ENCODE data around the gene MBNL1. TPM values are rescaled to one million over a fixed set of nuclear protein-coding genes. Genes with fewer than 3 reads are reported as not detected.
A peak's percentile ranks its signal among the peaks of the same experiment; 100 is the strongest.

The MBNL1 gene
- total RNA-seq, 4 donors from 2014 or later, result 258 to 478 (median 320) TPM

DNA sequence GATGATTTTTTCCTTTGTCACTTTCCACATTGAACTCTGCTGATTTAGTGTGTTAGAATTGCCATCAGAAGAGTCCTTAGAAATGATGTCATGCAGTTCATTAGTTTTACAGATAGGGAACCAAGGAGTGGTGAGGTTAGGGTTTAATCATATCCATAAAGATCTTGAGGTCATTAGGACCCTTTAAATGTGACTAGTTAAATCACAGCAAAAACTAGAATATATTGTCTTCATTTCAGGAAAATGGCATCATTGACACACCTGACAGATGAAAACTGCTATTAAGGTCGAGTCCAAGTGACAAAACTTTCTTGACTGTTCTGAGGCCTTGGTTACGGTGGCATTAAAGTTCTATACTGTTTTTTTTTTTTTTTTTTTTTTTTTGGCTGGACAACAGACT is 50.5 kb downstream of the MBNL1 start:
- Histone ChIP-seq H3K4me1 (peaks cover 91% of the 10 kb centered on the region), H3K36me3 (no peaks in the 10 kb centered on the region), H3K27me3 (no peaks in the 10 kb centered on the region), H3K27ac (no peak overlapping the region), H3K4me3 (no peak overlapping the region), H3K9me3 (no peaks in the 10 kb centered on the region)
- TF ChIP-seq CTCF (IDR thresholded peaks at IDR 0.05), result no peak
- TF ChIP-seq EP300 (IDR thresholded peaks at IDR 0.05), result no peak
- no peak for TF ChIP-seq POLR2AphosphoS5 (IDR thresholded peaks at IDR 0.05)
- TF ChIP-seq POLR2A (IDR thresholded peaks at IDR 0.05), result no peak
- DNase-seq (ENCODE audit: low spot score in 2 of 2), result no peak
- 91% methylated on average over 2 of the region's 2 CpGs for whole genome bisulfite sequencing

GRCh38 chr3:152319831-152320617 is 51.3 kb downstream of the MBNL1 start:
- TF ChIP-seq POLR2AphosphoS5 (IDR thresholded peaks at IDR 0.05), result no peak
- no peak for TF ChIP-seq POLR2A (IDR thresholded peaks at IDR 0.05)
- no peak for TF ChIP-seq CTCF (IDR thresholded peaks at IDR 0.05)
- TF ChIP-seq EP300 (IDR thresholded peaks at IDR 0.05), result no peak
- peak overlapping the region; percentile 29 for H3K27ac ChIP-seq
- H3K4me3 ChIP-seq, result no peak overlapping the region
- H3K36me3 ChIP-seq, result no peaks in the 10 kb centered on the region
- no peaks in the 10 kb centered on the region for H3K27me3 ChIP-seq
- peaks cover 86% of the 10 kb centered on the region for H3K4me1 ChIP-seq
- 73% methylated on average over 3 of the region's 3 CpGs for WGBS
- DNase-seq (ENCODE audit: low spot score in 2 of 2), result no peak
- no peaks in the 10 kb centered on the region for H3K9me3 ChIP-seq

DNA sequence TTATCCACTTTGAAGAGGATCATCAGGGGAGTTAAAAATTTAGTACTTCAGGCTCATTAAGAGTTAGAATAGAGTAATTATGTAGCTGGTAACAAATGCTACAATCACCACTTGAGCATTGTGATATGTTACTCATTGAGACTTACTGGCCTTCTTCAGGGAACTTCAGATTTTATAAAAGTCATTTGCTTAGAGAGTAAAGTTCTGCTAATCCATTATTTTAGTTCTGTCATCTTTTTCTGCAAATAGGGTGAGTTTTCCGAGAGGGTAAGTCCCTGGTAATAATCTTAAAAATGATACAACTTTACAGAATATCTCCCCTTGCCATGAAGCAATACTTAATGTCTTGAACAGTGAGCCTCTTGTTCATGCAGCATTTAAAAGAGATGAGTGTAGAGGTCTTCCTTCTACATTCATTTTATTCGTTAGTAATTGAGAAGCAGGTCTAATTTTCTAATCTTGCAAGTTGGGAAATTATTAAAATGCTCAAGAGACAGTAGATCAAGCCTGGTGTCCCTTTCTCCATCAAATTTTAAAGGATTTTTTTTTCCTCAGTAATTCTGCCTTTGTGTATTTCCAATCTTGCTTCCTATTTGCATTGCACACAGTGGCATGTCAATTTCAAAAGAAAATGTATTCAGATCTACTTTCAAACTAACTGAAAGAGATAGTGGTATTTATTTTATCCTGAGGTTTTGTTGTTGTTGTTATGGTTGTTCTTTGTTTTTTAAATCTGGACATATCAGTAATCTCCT is 52.6 kb downstream of the MBNL1 start:
- Histone ChIP-seq H3K27ac (peak overlapping the region; percentile 35), H3K4me1 (peaks cover 73% of the 10 kb centered on the region), H3K4me3 (no peak overlapping the region), H3K9me3 (no peaks in the 10 kb centered on the region), H3K27me3 (no peaks in the 10 kb centered on the region), H3K36me3 (no peaks in the 10 kb centered on the region)
- TF ChIP-seq CTCF (IDR thresholded peaks at IDR 0.05) (no peak), POLR2A (IDR thresholded peaks at IDR 0.05) (no peak), EP300 (IDR thresholded peaks at IDR 0.05) (no peak), POLR2AphosphoS5 (IDR thresholded peaks at IDR 0.05) (no peak)
- DNase-seq (ENCODE audit: low spot score in 2 of 2), result no peak
- 60% methylated on average over 2 of the region's 2 CpGs for WGBS

GRCh38 chr3:152321955-152322377 is 53.2 kb downstream of the MBNL1 start:
- no peaks in the 10 kb centered on the region for H3K9me3 ChIP-seq
- no peaks in the 10 kb centered on the region for H3K36me3 ChIP-seq
- 76% methylated on average over 2 of the region's 2 CpGs for WGBS
- H3K4me1 ChIP-seq, result peaks cover 70% of the 10 kb centered on the region
- H3K27me3 ChIP-seq, result no peaks in the 10 kb centered on the region
- DNase-seq (ENCODE audit: low spot score in 2 of 2), result no peak
- TF ChIP-seq CTCF (IDR thresholded peaks at IDR 0.05), result no peak
- no peak for TF ChIP-seq POLR2A (IDR thresholded peaks at IDR 0.05)
- no peak for TF ChIP-seq EP300 (IDR thresholded peaks at IDR 0.05)
- TF ChIP-seq POLR2AphosphoS5 (IDR thresholded peaks at IDR 0.05), result no peak
- H3K27ac ChIP-seq, result no peak overlapping the region
- no peak overlapping the region for H3K4me3 ChIP-seq

GRCh38 chr3:152322756-152323155 is 54.0 kb downstream of the MBNL1 start:
- Histone ChIP-seq H3K36me3 (no peaks in the 10 kb centered on the region), H3K9me3 (no peaks in the 10 kb centered on the region), H3K4me1 (peaks cover 65% of the 10 kb centered on the region), H3K27me3 (no peaks in the 10 kb centered on the region), H3K4me3 (no peak overlapping the region), H3K27ac (peak overlapping the region; percentile 41)
- no peak for TF ChIP-seq POLR2AphosphoS5 (IDR thresholded peaks at IDR 0.05)
- no peak for TF ChIP-seq POLR2A (IDR thresholded peaks at IDR 0.05)
- TF ChIP-seq CTCF (IDR thresholded peaks at IDR 0.05), result no peak
- no peak for TF ChIP-seq EP300 (IDR thresholded peaks at IDR 0.05)
- DNase-seq (ENCODE audit: low spot score in 2 of 2), result no peak
- 0% methylated on average over 1 of the region's 1 CpG for WGBS
